Bronchial epithelial cell (primary cell): Measurements from ENCODE around the gene LRP1B. TPM values are rescaled to one million over a fixed set of nuclear protein-coding genes. Genes with fewer than 3 reads are reported as not detected.

Experiments
- DNase-seq: peaks from one replicate; pipeline ENCODE4 v3.0.0-alpha.2; 2010; ENCODE audit warnings: low read depth
- FAIRE-seq: peaks from 2 replicates; lab custom pipeline; 2011; peaks lifted over from hg19 to GRCh38; lab: Jason Lieb, UNC
- H3K27me3 ChIP-seq: 2 replicates; pipeline ENCODE4 v1.5.1; 2011; ENCODE audit warnings: low read length; ENCODE audit not compliant: control insufficient read depth, insufficient read depth
- H3K36me3 ChIP-seq: 2 replicates; pipeline ENCODE4 v1.5.1; 2011; ENCODE audit warnings: low read length; ENCODE audit not compliant: control insufficient read depth, insufficient read depth
- H3K4me3 ChIP-seq: 2 replicates; pipeline ENCODE4 v1.5.1; 2011; ENCODE audit warnings: mild to moderate bottlenecking, low read depth, low read length, control low read depth
- CTCF ChIP-seq: IDR thresholded peaks from 2 replicates; pipeline ENCODE4 v1.5.1; 2011; ENCODE audit warnings: mild to moderate bottlenecking, moderate library complexity, low read length, control low read depth, inconsistent platforms; ENCODE audit not compliant: insufficient read depth, severe bottlenecking
- total RNA-seq: library from RNA; depleted of rRNA; stranded (reverse); fragments of >200 nt; gene quantifications from 2 replicates; pipeline ENCODE4 v1.2.1, GENCODE V29; 2014

Gene LRP1B
- total RNA-seq, 1 donor from 2014 or later = under 0.01 TPM

GRCh38 chr2:141062031-141062430, 1068.8 kb downstream of the LRP1B start:
- no peaks in the 10 kb centered on the region for H3K27me3 ChIP-seq
- DNase-seq = no peak

GRCh38 chr2:141058556-141058955, 1072.3 kb downstream of the LRP1B start:
- no peak for FAIRE-seq
- Histone ChIP-seq H3K4me3 (no peak overlapping the region), H3K36me3 (no peaks in the 10 kb centered on the region), H3K27me3 (no peaks in the 10 kb centered on the region)
- TF ChIP-seq CTCF = no peak
- peak; percentile 20 for DNase-seq

More at GRCh38 chr2:141062031-141062430, 1068.8 kb downstream of the LRP1B start:
- Histone ChIP-seq H3K4me3 (no peak overlapping the region), H3K36me3 (no peaks in the 10 kb centered on the region)
- TF ChIP-seq CTCF = no peak
- FAIRE-seq = no peak

- H3K4me3 ChIP-seq = no peak overlapping the region
- no peaks in the 10 kb centered on the region for H3K36me3 ChIP-seq
- DNase-seq (peak; percentile 76), FAIRE-seq (no peak)
- no peak for TF ChIP-seq CTCF
- no peaks in the 10 kb centered on the region for H3K27me3 ChIP-seq
Observed at GRCh38 chr2:141055531-141055930, 1075.3 kb downstream of the LRP1B start.

- FAIRE-seq = no peak
- no peak for TF ChIP-seq CTCF
- no peak overlapping the region for H3K4me3 ChIP-seq
- DNase-seq = no peak
- no peaks in the 10 kb centered on the region for H3K36me3 ChIP-seq
- H3K27me3 ChIP-seq = no peaks in the 10 kb centered on the region
Observed at GRCh38 chr2:141048951-141049350, 1081.9 kb downstream of the LRP1B start.

GRCh38 chr2:141041281-141041680, 1089.5 kb downstream of the LRP1B start:
- TF ChIP-seq CTCF = no peak
- Histone ChIP-seq H3K27me3 (no peaks in the 10 kb centered on the region), H3K4me3 (no peak overlapping the region), H3K36me3 (no peaks in the 10 kb centered on the region)
- DNase-seq (no peak), FAIRE-seq (no peak)

- no peak for TF ChIP-seq CTCF
- FAIRE-seq = no peak
- no peak overlapping the region for H3K4me3 ChIP-seq
- H3K36me3 ChIP-seq = no peaks in the 10 kb centered on the region
- DNase-seq = no peak
- H3K27me3 ChIP-seq = no peaks in the 10 kb centered on the region
Observed at GRCh38 chr2:141038341-141038740, 1092.5 kb downstream of the LRP1B start.
